ENCODE results near the gene TMEM91.
"Not testable (repeated sequence)": the region's sequence is repeated elsewhere in the genome, so short reads cannot be mapped to it uniquely, and the experiment has no call there.

The TMEM91 gene

GRCh38 chr19:41376241-41376997 is at the start of gene TMEM91:
TSS of gene TMEM91 (plus strand) at chr19:41376533. CDS start at chr19:41378310, 1,777 bp downstream.
- no peak for DNase-seq (ENCODE audit: low read depth in 2 of 2)

- no peak for DNase-seq (ENCODE audit: low read depth in 2 of 2)
These were observed 49.2 kb upstream of the TMEM91 start for GRCh38 chr19:41327076-41327575.

- peak; percentile 69 to 72 for DNase-seq (ENCODE audit: low read depth in 2 of 2)
These were observed 48.7 kb upstream of the TMEM91 start for GRCh38 chr19:41327576-41328156.

DNA sequence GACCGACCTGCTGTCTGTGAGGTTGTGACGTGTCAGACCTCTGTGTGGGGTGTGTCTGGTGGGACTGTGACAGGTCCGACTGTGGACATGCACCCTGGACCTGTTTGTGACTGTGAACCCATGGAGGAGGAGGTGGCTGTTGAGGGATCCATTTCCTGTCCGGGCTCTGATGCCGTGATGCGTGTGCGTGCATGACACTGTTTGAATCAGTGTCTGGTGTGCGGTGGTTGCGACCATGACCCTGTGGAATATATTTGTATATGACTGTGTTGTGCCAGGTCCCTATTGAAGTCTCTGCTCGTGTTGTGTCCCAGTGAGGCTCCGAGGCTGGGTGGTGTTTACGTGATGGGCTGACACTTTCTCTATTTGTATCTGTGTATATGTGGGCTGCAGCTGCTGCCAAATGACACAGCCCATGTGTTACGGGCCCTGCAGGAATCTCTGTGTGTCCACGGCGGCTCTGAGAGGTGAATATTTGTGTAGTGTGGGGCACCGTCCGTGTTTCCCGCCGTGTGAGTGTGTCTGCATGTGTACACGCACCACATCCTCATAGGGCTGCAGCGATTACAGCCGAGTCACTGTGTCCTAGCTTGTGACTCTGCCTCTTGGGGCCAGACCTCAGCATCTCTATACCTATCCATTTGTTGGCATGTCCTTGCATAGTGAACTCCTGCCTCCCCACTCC is 48.0 kb upstream of the TMEM91 start:
- no peak for DNase-seq (ENCODE audit: low read depth in 2 of 2)

DNA sequence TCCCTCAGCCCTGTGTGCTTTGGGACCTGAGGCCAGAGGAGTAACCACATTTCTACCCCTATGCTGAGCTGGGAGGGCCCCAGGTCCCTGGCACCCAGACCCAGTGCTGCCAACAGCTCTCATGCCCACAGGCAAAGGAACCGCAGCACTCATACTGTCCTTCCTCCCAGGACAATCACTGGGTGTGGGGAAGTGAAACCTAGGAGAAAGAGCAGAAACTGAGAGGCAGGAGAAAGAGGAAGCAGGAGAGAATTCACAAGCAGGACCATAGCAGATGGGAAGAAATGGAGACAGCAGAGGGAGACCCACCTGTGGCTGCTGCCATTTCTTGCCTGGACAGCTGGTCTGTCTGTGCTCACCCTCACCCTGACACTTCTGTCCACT is 47.5 kb upstream of the TMEM91 start:
- no peak for DNase-seq (ENCODE audit: low read depth in 2 of 2)

DNA sequence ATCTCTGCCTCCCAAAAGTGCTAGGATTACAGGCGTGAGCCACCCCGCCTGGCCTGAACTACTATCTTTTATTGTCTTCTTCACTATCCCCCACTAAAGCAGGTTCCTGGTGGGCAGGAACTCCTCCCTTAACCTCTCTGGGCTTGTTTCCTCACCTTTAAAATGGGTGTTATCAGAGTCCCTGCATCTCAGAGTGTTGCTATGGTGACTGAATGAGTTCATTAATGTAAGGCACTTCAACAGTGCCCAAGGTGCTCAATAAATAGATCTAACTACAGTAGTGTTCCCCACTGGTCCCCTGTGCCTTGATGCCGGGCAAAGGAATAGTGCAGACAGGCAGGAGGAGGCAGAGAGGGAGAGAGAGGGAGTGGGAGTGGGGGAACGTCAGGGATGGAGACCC is 45.9 kb upstream of the TMEM91 start:
- DNase-seq (ENCODE audit: low read depth in 2 of 2), result no peak

- no peak for DNase-seq (ENCODE audit: low read depth in 2 of 2)
These were observed 45.2 kb upstream of the TMEM91 start for GRCh38 chr19:41330946-41331678.

DNA sequence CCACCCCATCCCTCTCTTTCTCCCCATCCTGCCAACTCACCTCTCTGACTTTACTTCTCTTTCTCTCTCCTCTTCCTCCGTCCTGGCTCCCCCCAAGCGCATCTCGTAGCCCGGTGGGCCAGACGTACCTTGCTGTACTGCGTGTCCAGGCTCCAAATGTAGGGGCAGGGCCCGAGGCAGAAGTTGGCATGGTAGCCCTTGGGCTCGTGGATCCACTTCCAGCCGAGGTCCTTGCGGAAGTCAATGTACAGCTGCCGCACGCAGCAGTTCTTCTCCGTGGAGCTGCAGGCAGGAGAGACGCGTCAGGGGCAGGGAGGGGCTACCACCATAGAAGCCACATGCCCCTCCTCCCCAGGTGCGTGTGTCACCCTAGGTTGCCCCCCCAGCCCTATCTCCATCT is 44.3 kb upstream of the TMEM91 start:
- no peak for DNase-seq (ENCODE audit: low read depth in 2 of 2)

DNA sequence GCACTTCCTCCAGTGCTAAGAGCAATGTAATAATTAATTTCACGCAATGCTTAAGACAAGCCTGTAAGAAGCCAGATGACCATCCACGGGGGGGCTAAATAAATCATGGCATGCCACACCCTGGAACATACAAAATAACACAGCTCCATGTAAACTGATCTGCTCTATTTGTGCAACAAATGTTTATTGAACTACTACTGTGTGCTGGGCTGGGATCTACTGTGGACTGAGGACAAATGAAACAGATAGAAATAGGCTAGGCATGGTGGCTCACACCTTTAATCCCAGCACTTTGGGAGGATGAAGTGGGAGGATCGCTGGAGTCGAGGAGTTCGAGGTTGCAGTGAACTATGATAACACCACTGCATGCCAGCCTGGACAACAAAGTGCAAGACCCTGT is 43.9 kb upstream of the TMEM91 start:
- DNase-seq (ENCODE audit: low read depth in 2 of 2), result no peak

- DNase-seq (ENCODE audit: low read depth in 2 of 2), result no peak
These were observed 41.5 kb upstream of the TMEM91 start for GRCh38 chr19:41334793-41335192.

- no peak for DNase-seq (ENCODE audit: low read depth in 2 of 2)
These were observed 40.9 kb upstream of the TMEM91 start for GRCh38 chr19:41335467-41335866.

- DNase-seq (ENCODE audit: low read depth in 2 of 2), result no peak
These were observed 36.4 kb upstream of the TMEM91 start for GRCh38 chr19:41339936-41340335.

DNA sequence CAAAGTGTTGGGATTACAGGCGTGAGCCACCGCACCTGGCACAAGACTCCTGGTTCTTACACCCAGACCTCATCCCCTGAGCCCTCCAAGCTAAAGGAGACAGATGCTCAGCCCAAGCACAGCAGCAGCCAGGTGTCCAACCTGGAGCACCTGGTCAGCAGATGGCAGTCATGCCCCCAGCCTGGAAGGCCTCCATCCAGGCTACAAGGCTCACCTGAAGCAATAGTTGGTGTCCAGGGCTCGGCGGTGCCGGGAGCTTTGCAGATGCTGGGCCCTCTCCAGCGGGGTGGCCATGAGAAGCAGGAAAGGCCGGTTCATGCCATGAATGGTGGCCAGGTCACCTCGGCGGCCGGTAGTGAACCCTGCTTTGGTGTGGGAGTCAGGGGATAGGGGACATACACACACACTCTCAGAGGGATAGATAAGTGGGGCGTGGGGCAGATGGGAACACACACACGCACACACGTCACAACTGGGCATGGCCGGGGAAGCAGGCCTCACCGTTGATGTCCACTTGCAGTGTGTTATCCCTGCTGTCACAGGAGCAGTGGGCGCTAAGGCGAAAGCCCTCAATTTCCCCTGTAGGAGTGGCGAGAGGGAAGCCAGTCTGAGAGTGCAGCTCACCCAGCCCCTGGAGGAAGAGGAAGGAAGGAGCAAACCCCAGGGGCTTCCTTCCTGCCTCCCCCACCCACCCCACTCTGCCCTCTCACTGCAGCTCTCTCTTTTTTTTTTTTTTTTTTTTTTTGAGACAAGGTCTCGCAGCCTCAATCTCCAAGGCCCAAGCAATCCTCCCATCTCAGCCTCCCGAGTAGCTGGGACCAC is 34.5 kb upstream of the TMEM91 start:
- no peak for DNase-seq (ENCODE audit: low read depth in 2 of 2)

- no peak for DNase-seq (ENCODE audit: low read depth in 2 of 2)
These were observed 32.2 kb upstream of the TMEM91 start for GRCh38 chr19:41344162-41344561.

DNA sequence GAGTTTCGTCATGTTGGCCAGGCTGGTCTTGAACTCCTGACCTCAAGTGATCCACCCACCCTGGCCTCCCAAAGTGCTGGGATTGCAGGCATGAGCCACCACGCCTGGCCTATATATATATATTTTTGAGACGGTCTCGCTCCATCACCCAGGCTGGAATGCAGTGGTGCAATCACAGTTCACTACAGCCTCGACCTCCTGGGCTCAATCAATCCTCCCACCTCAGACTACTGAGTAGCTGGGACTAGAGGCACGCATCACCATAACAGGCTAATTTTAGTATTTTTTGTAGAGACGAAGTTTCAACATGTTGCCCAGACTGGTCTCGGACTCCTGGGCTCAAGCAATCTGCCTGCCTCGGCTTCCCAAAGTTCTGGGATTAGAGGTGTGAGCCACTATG is 29.4 kb upstream of the TMEM91 start:
- not testable (repeated sequence) for DNase-seq (ENCODE audit: low read depth in 2 of 2)

GRCh38 chr19:41350735-41351338 is 25.5 kb upstream of the TMEM91 start:
- DNase-seq (ENCODE audit: low read depth in 2 of 2), result no peak

DNA sequence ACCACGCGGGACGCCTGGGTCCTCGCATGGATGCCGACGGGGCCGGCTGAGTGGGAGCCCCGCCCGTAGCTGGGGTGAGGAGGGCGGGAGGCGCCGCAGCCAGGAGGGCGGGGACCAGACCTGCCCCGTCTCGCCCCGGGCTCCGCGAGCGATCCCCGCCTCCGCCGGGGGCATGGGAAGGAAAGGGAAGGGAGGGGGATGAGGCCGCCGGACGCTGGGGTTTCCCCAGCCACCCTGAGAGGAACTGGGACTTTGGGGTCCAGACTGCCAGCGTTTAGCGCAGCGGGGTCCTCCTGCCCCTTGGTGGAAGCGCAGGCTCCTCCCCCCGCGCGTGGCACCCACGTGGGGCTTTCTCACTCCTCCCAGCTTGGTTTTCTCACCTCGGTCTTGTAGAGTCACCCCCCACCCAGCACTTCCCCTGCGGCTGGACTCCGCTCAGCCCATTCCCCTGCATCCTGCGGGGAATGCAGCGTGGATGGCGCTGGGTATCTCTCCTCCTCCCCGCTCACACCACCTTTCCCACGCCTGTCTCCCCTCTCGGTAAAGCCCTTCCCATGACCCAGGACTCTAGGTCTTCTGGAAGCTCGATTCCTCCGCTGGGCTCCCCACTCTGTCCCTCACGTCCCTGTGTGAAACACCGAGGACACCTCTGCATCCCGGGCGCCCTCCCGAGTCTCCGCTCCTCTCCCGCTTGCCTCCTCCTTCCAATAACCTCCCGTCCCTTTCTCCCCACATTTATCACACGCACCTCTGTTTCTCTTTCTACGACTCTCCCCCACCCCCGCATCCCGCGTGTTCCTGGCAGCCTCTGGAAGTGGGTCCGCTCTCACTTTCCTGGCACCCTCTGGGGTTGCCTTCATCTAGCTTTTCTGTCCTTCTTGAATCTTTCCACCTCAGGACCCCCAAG is 24.7 kb upstream of the TMEM91 start:
- DNase-seq (ENCODE audit: low read depth in 2 of 2), result peak; percentile 69 to 73

GRCh38 chr19:41352279-41352608 is 24.1 kb upstream of the TMEM91 start:
- DNase-seq (ENCODE audit: low read depth in 2 of 2), result no peak

GRCh38 chr19:41352609-41353465 is 23.5 kb upstream of the TMEM91 start:
- peak; percentile 62 to 64 for DNase-seq (ENCODE audit: low read depth in 2 of 2)

All from stimulated activated CD8-positive, alpha-beta memory T cell treated with anti-CD3 and anti-CD28 coated beads, Interleukin-2, amount 100 ng/mL, for 1 hour (primary cell).